ENCODE results near the gene C22orf42. TPM values are rescaled to one million over a fixed set of nuclear protein-coding genes. Genes with fewer than 3 reads are reported as not detected.

C22orf42 gene
- total RNA-seq, 2 donors from 2014 or later = not detected

Other genes with a start within 250 kb of the C22orf42 start
- gene YWHAH, start 214.8 kb downstream of the C22orf42 start, total RNA-seq = 100 to 1,000 TPM; 425 to 833 TPM
- gene SLC5A1, start 116.0 kb downstream of the C22orf42 start, total RNA-seq = under 1 TPM in 1 of 2 donors, not detected in 1; 0.05 TPM
- gene RFPL2, start 45.8 kb upstream of the C22orf42 start, total RNA-seq = not detected
- under 1 TPM; 0.32 to 0.43 TPM for gene SLC5A4, start 96.0 kb upstream of the C22orf42 start, total RNA-seq
- gene RFPL3, start 198.6 kb upstream of the C22orf42 start, total RNA-seq = not detected